Stimulated activated CD4-positive, alpha-beta T cell treated with anti-CD3 and anti-CD28 coated beads, Interleukin-15, amount 100 ng/mL, for 48 hours (primary cell): Measurements from ENCODE around the gene HAUS6.
"Not testable (repeated sequence)": the region's sequence is repeated elsewhere in the genome, so short reads cannot be mapped to it uniquely, and the experiment has no call there.

Experiments
- DNase-seq, 2 donors: peaks; one replicate each; pipeline ENCODE4 v3.0.0-alpha.2; 2020; ENCODE audit warnings: low read depth in 2 of 2

The HAUS6 gene, protein sequence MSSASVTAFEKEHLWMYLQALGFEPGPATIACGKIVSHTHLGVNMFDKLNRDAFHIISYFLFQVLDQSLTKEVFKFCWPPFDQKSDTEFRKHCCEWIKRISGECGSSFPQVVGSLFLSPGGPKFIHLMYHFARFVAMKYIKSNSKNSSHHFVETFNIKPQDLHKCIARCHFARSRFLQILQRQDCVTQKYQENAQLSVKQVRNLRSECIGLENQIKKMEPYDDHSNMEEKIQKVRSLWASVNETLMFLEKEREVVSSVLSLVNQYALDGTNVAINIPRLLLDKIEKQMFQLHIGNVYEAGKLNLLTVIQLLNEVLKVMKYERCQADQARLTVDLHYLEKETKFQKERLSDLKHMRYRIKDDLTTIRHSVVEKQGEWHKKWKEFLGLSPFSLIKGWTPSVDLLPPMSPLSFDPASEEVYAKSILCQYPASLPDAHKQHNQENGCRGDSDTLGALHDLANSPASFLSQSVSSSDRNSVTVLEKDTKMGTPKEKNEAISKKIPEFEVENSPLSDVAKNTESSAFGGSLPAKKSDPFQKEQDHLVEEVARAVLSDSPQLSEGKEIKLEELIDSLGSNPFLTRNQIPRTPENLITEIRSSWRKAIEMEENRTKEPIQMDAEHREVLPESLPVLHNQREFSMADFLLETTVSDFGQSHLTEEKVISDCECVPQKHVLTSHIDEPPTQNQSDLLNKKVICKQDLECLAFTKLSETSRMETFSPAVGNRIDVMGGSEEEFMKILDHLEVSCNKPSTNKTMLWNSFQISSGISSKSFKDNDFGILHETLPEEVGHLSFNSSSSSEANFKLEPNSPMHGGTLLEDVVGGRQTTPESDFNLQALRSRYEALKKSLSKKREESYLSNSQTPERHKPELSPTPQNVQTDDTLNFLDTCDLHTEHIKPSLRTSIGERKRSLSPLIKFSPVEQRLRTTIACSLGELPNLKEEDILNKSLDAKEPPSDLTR

GRCh38 chr9:19102631-19103345, at the start of gene HAUS6:
HAUS6 (minus strand) TSS chr9:19102904; CDS start chr9:19102651, 253 bp downstream.
- DNase-seq: peak; percentile 79 to 92

GRCh38 chr9:19152160-19152498, 49.4 kb upstream of the HAUS6 start:
- DNase-seq: not testable (repeated sequence)

- DNase-seq: no peak
Observed at GRCh38 chr9:19151425-19152159, 48.9 kb upstream of the HAUS6 start.

DNA sequence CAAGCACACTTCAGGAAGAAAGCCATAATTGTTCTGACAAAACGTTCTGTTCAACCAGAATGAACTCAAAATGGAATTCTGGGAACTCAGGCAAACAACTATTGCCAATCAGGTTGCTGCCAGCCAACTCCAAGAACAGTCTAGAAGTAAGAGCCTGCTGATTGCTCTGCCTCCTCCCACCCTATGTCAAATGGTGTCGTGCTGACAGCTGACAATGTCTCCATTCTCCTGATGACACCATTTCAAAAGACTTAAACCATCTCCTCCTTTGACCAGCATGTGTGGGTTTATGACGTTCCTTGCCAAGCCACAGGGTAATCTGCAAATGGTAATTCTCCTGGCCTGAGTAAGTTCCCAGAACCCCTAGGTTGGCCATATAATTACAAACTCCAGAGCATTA, 46.5 kb upstream of the HAUS6 start:
- DNase-seq: no peak

DNA sequence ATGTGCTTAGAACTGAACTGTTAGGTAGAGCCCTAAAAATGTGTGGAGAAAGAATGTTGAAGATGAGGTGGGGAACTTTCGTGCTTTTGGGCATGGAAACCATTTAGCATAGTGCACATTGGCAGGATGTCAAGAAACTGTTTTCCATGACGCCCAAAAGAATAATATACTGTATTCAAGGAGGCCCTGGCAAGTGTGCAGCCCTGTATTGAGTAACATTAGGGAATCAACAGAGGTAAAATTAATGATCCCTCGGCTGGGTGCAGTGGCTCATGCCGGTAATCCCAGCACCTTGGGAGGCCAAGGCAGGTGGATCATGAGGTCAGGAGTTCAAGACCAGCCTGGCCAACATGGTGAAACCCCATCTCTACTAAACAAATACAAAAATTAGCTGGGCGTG, 45.5 kb upstream of the HAUS6 start:
- no peak for DNase-seq

- no peak for DNase-seq
Observed at GRCh38 chr9:19146441-19147024, 43.8 kb upstream of the HAUS6 start.

DNA sequence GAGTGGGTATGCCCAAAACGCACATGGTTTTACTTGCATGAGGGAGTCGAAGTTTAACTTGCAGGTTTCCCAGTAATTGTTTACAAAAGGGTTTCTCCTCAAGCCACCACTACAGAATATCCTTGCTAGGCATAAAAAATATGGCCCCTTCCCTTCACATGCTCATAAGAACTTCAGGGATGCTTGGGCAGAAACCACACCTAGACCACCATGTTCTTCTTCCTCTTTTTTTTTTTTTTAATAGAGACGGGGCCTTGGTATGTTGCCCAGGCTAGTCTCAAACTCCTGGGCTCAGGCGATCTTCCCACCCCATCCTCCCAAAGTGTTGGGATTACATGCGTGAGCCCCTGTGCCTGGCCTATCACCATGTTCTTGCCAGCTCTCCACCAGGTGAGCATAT, 43.2 kb upstream of the HAUS6 start:
- DNase-seq: no peak

GRCh38 chr9:19140259-19140658, 37.6 kb upstream of the HAUS6 start:
- no peak for DNase-seq

DNA sequence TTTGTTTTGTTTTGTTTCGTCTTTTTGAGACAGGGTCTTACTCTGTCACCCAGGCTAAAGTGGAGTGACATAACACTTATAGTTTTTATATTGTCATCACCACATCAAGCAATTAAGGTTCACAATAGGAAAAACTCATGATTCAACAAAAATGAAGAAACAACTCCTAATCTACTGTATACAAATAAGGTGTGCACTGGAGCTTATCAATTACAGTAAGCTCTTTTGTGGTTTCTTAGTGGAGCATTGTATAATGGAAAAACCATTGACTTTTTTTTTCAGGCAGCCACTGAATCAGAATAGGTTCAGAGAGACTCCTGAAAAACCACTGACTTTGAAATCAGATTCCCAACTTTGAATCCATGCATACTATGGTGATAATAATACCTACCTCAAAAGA, 35.4 kb upstream of the HAUS6 start:
- no peak for DNase-seq

DNA sequence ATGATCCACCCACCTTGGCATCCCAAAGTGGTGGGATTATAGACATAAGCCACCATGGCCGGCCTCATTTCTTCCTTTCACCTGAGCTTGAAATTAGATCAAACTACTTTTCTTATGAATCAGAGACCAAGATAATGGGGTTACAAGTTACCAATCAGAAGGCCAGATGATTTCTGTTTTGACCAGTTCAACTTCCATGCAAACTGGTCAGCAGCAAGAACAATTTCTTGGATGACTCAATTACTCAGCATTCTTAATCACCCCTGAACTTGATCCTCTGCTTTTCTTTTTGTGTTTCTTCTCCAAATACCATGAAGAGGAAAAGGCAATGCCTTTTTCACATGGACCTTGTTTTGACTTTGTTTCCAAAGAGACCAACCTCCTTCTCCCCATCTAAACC, 34.6 kb upstream of the HAUS6 start:
- no peak for DNase-seq

DNA sequence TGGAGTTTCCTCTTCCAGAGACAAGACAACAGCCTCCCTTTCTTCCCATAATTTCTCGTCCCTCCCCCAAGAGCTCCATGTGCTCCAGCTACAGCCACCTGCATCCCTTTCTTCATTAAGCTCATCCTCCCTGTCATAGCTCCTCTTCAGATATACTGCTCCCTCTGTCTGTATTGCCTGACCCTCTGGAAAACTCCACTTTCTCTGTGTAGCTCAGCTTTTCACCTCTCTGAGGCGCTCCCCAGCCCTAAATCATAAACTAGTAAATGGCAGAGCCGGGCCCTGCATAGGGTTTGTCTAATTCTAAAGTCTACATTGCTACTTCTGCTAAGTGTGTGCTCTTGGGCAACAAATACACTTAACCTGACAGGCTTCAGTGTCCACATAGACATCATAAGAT, 33.4 kb upstream of the HAUS6 start:
- no peak for DNase-seq

DNA sequence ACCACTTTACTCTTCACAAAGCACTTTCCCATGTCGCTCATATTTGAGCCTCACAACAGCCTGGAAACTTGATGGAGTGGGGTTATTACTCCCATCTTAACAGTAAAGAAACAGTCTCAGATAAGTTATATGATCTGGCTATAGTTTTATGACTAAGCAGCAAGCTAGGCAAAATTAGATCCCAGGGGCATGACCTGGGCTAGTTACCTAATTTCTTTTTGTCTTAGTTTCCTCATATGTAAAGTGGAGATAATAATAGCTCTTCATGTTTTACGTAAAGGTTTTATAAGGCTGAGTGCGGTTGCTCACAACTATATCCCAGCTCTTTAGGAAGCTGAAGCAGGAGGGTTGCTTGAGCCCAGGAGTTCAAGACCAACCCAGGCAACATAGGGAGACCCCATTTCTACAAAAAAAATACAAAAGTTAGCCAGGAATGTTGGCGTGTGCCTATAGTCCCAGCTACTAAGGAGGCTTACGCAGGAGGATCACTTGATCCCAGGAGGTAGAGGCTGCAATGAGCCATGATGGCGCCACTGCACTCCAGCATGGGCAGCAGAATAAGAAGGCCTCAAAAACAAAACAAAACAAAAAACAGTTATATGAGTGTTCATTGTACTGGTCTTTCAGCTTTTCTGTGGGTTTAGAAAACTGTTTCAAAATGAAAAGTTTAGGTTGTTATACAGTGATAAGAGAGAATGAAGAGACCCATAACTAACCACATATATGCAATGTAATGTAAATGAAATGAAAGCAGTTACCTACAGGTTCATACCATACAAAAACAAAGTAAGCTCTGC, 31.0 kb upstream of the HAUS6 start:
- DNase-seq: no peak

GRCh38 chr9:19130436-19130835, 27.7 kb upstream of the HAUS6 start:
- no peak for DNase-seq

DNA sequence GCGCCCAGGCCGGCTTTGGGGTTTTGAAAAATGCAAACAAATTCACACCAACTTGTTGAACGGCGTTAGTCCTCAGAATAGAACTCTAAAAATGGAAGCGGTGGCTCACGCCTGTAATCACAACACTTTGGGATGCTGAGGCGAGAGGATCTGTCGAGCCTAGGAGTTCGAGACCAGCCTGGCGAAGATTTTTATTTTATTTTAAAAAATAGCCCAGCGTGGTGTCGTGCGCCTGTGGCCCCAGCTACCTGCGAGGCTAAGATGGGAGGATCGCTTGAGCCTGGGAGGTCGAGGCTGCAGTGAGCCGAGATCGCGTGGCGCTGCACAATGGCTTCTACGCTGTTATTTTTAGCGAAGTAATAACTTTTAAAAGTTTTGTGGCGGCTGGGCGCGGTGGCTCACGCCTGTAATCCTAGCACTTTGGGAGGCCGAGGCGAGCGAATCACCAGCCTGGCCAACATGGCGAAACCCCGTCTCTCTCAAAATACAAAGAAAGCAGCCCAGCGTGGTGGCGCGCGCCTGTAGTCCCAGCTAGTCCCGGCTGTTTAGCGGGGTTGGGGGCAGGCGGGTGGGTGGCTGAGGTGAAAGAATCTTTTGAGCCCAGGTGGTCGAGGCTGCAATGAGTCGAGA, 25.3 kb upstream of the HAUS6 start:
- DNase-seq: no peak

GRCh38 chr9:19124430-19124793, 21.7 kb upstream of the HAUS6 start:
- no peak for DNase-seq

DNA sequence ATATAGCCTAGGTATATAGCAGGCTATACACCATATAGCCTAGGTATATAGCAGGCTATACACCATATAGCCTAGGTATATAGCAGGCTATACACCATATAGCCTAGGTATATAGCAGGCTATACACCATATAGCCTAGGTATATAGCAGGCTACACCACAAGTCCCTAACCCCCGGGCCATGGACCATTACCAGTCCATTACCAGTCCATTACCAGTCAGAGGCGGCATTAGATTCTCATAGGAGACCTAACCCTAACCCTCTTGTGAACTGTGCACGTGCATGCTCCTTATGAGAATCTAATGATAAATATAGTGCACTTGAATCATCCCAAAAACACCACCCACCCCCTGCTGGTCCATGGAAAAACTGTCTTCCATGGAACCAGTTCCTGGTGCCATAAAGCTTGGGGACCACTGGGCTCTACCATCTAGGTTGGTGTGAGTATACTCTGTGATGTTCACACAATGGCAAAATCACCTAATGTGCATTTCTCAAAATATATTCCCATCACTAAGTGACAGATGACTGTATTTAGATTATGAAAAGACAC, 19.9 kb upstream of the HAUS6 start:
- no peak for DNase-seq

DNA sequence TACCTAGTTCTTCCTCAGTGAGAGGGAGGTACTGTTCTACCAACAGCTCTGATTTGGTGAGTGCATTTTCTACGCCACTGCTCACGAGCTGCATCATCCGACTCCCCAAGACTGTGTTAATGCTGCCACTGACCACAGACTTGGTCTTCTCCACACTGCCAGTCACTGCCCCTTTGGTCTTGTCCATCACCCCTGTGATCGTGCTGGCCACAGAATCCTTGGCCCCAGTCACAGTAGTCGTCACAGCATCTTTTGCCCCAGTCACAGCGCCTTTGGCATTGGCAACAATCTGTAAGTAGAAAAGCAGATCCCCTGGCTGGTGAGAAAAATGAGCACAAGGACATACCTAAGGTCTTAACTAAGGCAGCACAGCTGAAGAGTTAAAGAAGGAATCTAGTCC, 18.2 kb upstream of the HAUS6 start:
- no peak for DNase-seq

GRCh38 chr9:19119801-19120440, 17.2 kb upstream of the HAUS6 start:
- no peak for DNase-seq

DNA sequence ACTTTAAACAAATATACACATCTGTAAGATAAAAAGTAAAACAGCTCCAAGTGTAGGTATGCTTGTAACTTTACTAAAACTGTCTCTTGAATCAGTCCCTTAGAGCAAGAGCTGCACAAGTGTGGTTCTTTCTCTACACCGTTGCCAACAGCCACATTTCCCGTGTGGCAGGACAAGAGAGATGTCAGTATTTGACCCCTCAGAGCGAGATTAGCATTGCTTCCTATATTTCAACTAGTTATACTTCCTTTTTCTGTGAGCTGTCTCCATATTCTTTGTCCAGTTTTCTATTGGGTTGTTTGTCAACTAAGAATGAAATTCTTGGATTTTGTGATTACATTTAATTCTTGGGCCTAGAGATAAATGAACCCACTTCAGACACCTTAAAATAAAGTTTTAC, 16.5 kb upstream of the HAUS6 start:
- no peak for DNase-seq
